GM19438 (cell line): ENCODE results near the gene SMO.
"Not testable (repeated sequence)": the region's sequence is repeated elsewhere in the genome, so short reads cannot be mapped to it uniquely, and the experiment has no call there.

Experiments used
- ATAC-seq: cut with Tn5 transposase; IDR thresholded peaks from one replicate; pipeline ENCODE4 v1.9.1; 2021; ENCODE audit warnings: low read depth; ENCODE audit not compliant: unreplicated experiment

Gene SMO

GRCh38 chr7:129169171-129169671 is 19.2 kb upstream of the SMO start:
- ATAC-seq = peak; percentile 39

- peak; percentile 62 for ATAC-seq
Observed at GRCh38 chr7:129169686-129170440, 18.6 kb upstream of the SMO start.

- no peak for ATAC-seq
Observed at GRCh38 chr7:129170441-129171021, 17.9 kb upstream of the SMO start.

- ATAC-seq = not testable (repeated sequence)
Observed at GRCh38 chr7:129173861-129174260, 14.6 kb upstream of the SMO start.

GRCh38 chr7:129176916-129177710 is 11.3 kb upstream of the SMO start:
- no peak for ATAC-seq

- no peak for ATAC-seq
Observed at GRCh38 chr7:129184981-129185670, 3.3 kb upstream of the SMO start.

- ATAC-seq = no peak
Observed at GRCh38 chr7:129186749-129187260, 1.6 kb upstream of the SMO start.

GRCh38 chr7:129187681-129188371 is 607 bp upstream of the SMO start:
- ATAC-seq = no peak

GRCh38 chr7:129188892-129189660 is 643 bp downstream of the SMO start:
- no peak for ATAC-seq

- ATAC-seq = no peak
Observed at GRCh38 chr7:129189661-129190310, 1.4 kb downstream of the SMO start.

GRCh38 chr7:129191272-129191671 is 2.8 kb downstream of the SMO start:
- no peak for ATAC-seq

GRCh38 chr7:129193892-129194291 is 5.5 kb downstream of the SMO start:
- no peak for ATAC-seq

GRCh38 chr7:129197771-129198170 is 9.3 kb downstream of the SMO start:
- no peak for ATAC-seq

- no peak for ATAC-seq
Observed at GRCh38 chr7:129199406-129199805, 11.0 kb downstream of the SMO start.

- ATAC-seq = no peak
Observed at GRCh38 chr7:129202058-129202777, 13.8 kb downstream of the SMO start.

GRCh38 chr7:129203050-129203741 is 14.8 kb downstream of the SMO start:
- no peak for ATAC-seq

- no peak for ATAC-seq
Observed at GRCh38 chr7:129205126-129205818, 16.8 kb downstream of the SMO start.
